ENCODE results near the gene RFLNA. TPM values are rescaled to one million over a fixed set of nuclear protein-coding genes. Genes with fewer than 3 reads are reported as not detected.

RFLNA gene
- total RNA-seq, 1 experiment from 2014 or later, result 10.6 TPM

- Histone ChIP-seq H3T11ph (ENCODE audit: low read length) (no peak overlapping the region), H2BK15ac (ENCODE audit: low read depth, low read length) (no peak overlapping the region), H2AFZ (ENCODE audit: low read length) (no peak overlapping the region), H3K79me2 (ENCODE audit: insufficient read depth, low read length) (no peaks in the 10 kb centered on the region), H3K14ac (ENCODE audit: insufficient read depth, low read length) (no peak overlapping the region), H2BK5ac (ENCODE audit: insufficient read length, low read length) (no peak overlapping the region), H4K8ac (replicated peaks; ENCODE audit: insufficient read length, low read depth, low read length) (no peak overlapping the region), H2BK120ac (ENCODE audit: low read depth, low read length, poor library complexity, severe bottlenecking) (no peak overlapping the region), H3K56ac (ENCODE audit: insufficient read length, low read depth, low read length) (no peak overlapping the region), H3K4me2 (ENCODE audit: insufficient read depth, insufficient read length, low read length) (no peak overlapping the region), H2BK12ac (ENCODE audit: insufficient read length, low read depth, low read length) (no peak overlapping the region), H3K18ac (ENCODE audit: insufficient read length, low read depth, low read length) (no peak overlapping the region), H4K20me1 (ENCODE audit: control insufficient read depth, insufficient read depth, insufficient read length) (no peaks in the 10 kb centered on the region), H3K4ac (ENCODE audit: low read depth, low read length) (no peak overlapping the region), H2AK5ac (ENCODE audit: insufficient read length, low read length) (no peak overlapping the region), H3K79me1 (ENCODE audit: insufficient read depth, low read depth, low read length, poor library complexity, severe bottlenecking) (no peaks in the 10 kb centered on the region), H3K27me3 (ENCODE audit: insufficient read depth, low read length) (no peaks in the 10 kb centered on the region), H3K4me1 (ENCODE audit: insufficient read depth, low read length) (no peaks in the 10 kb centered on the region), H4K91ac (ENCODE audit: insufficient read length, low read depth, low read length) (no peak overlapping the region), H3K9ac (ENCODE audit: extremely low read depth, insufficient read length, low read length) (no peak overlapping the region), H3K23ac (ENCODE audit: insufficient read length, low read depth, low read length) (no peak overlapping the region), H4K5ac (ENCODE audit: insufficient read length, low read depth, low read length) (no peak overlapping the region), H3K23me2 (ENCODE audit: insufficient read length, low read depth, low read length, poor library complexity, severe bottlenecking) (no peaks in the 10 kb centered on the region), H3K27ac (ENCODE audit: insufficient read length, low read depth, low read length) (no peak overlapping the region), H3K9me3 (ENCODE audit: control insufficient read depth, low read depth, low read length) (no peaks in the 10 kb centered on the region), H2BK20ac (ENCODE audit: low read depth, low read length, poor library complexity, severe bottlenecking) (no peak overlapping the region)
- peak overlapping the region in 1 of 3 experiments; percentile 12; a peak in 1 of 7 replicates for H3K27ac Mint-ChIP-seq
- H3K4me1 Mint-ChIP-seq, result no peaks in the 10 kb centered on the region
- H3K36me3 Mint-ChIP-seq (ENCODE audit: insufficient read depth in 1 of 3, low read depth in 3 of 3), result peaks cover 21 to 69% (median 65%) of the 10 kb centered on the region in 3 experiments; a peak in 6 of 7 replicates
- DNase-seq, result no peak
- H3K4me3 Mint-ChIP-seq, result no peak overlapping the region
- H3K9me3 Mint-ChIP-seq, result no peaks in the 10 kb centered on the region
- no CpG with 5 or more reads among the region's 14 CpGs for WGBS (ENCODE audit: extremely low coverage, insufficient read length, low lambda C conversion rate)
- peaks cover 2% of the 10 kb centered on the region; the same call in 1 of the 2 replicates for H3K27me3 Mint-ChIP-seq (ENCODE audit: low read depth)
- TF ChIP-seq CTCF (conservative IDR thresholded peaks at IDR 0.05), result no peak
Measured at GRCh38 chr12:124337622-124338021, 42.7 kb downstream of the RFLNA start.
